Measurements from ENCODE around the gene MGAT4C.
A peak's percentile ranks its signal among the peaks of the same experiment; 100 is the strongest.

MGAT4C gene

GRCh38 chr12:85955127-85955526 lies 301.1 kb downstream of the MGAT4C start:
- no peak for ATAC-seq
- TF ChIP-seq ISL1 (CRISPR knock-in tag; IDR thresholded peaks at IDR 0.05) (no peak), ZNF70 (CRISPR knock-in tag; IDR thresholded peaks at IDR 0.05) (no peak), SNAI2 (CRISPR knock-in tag; IDR thresholded peaks at IDR 0.05) (no peak)

DNA sequence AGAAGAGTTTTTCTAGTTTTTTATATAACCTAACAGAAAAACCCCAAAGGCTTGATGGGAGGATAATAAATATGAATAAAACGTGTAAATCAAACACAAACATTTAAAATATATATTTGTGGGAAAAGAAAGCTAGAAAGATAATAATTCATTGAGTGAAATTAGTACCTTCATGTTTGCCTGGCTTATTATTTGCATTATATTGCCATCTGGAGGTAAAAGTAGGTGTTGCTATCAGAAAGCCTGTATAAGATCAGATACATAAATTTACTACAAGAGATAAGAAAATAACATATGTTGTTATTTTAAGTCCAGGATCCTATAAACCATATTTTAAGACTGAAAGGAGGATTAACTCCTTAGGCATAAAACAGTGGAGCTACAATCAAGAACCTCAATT lies 304.4 kb downstream of the MGAT4C start:
- TF ChIP-seq, protein P1, sequence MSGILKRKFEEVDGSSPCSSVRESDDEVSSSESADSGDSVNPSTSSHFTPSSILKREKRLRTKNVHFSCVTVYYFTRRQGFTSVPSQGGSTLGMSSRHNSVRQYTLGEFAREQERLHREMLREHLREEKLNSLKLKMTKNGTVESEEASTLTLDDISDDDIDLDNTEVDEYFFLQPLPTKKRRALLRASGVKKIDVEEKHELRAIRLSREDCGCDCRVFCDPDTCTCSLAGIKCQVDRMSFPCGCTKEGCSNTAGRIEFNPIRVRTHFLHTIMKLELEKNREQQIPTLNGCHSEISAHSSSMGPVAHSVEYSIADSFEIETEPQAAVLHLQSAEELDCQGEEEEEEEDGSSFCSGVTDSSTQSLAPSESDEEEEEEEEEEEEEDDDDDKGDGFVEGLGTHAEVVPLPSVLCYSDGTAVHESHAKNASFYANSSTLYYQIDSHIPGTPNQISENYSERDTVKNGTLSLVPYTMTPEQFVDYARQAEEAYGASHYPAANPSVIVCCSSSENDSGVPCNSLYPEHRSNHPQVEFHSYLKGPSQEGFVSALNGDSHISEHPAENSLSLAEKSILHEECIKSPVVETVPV (CRISPR knock-in tag; IDR thresholded peaks at IDR 0.05): no peak
- TF ChIP-seq ZNF70 (CRISPR knock-in tag; IDR thresholded peaks at IDR 0.05) (no peak), ZFP30 (CRISPR knock-in tag; IDR thresholded peaks at IDR 0.05) (no peak), ARNTL (CRISPR knock-in tag; IDR thresholded peaks at IDR 0.05; ENCODE audit: borderline replicate concordance, low read depth) (no peak), ZC3H10 (CRISPR knock-in tag; IDR thresholded peaks at IDR 0.05) (no peak), PPARA (CRISPR knock-in tag; IDR thresholded peaks at IDR 0.05; ENCODE audit: borderline replicate concordance) (no peak), BACH2 (CRISPR knock-in tag; IDR thresholded peaks at IDR 0.05; ENCODE audit: borderline replicate concordance) (no peak), TSHZ2 (CRISPR knock-in tag; IDR thresholded peaks at IDR 0.05) (no peak), TOX (CRISPR knock-in tag; IDR thresholded peaks at IDR 0.05; ENCODE audit: borderline replicate concordance) (no peak), RARB (CRISPR knock-in tag; IDR thresholded peaks at IDR 0.05) (no peak), ISL1 (CRISPR knock-in tag; IDR thresholded peaks at IDR 0.05) (no peak), CSDC2 (CRISPR knock-in tag; IDR thresholded peaks at IDR 0.05) (no peak), ZNF565 (CRISPR knock-in tag; conservative IDR thresholded peaks at IDR 0.05; ENCODE audit: low read depth) (no peak)
- TF ChIP-seq, protein P2, sequence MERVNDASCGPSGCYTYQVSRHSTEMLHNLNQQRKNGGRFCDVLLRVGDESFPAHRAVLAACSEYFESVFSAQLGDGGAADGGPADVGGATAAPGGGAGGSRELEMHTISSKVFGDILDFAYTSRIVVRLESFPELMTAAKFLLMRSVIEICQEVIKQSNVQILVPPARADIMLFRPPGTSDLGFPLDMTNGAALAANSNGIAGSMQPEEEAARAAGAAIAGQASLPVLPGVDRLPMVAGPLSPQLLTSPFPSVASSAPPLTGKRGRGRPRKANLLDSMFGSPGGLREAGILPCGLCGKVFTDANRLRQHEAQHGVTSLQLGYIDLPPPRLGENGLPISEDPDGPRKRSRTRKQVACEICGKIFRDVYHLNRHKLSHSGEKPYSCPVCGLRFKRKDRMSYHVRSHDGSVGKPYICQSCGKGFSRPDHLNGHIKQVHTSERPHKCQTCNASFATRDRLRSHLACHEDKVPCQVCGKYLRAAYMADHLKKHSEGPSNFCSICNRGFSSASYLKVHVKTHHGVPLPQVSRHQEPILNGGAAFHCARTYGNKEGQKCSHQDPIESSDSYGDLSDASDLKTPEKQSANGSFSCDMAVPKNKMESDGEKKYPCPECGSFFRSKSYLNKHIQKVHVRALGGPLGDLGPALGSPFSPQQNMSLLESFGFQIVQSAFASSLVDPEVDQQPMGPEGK (CRISPR knock-in tag; IDR thresholded peaks at IDR 0.05; ENCODE audit: borderline replicate concordance): no peak
- TF ChIP-seq, protein P3, sequence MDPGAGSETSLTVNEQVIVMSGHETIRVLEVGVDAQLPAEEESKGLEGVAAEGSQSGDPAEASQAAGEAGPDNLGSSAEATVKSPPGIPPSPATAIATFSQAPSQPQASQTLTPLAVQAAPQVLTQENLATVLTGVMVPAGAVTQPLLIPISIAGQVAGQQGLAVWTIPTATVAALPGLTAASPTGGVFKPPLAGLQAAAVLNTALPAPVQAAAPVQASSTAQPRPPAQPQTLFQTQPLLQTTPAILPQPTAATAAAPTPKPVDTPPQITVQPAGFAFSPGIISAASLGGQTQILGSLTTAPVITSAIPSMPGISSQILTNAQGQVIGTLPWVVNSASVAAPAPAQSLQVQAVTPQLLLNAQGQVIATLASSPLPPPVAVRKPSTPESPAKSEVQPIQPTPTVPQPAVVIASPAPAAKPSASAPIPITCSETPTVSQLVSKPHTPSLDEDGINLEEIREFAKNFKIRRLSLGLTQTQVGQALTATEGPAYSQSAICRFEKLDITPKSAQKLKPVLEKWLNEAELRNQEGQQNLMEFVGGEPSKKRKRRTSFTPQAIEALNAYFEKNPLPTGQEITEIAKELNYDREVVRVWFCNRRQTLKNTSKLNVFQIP (CRISPR knock-in tag; IDR thresholded peaks at IDR 0.05; ENCODE audit: borderline replicate concordance, low read depth): no peak
- ATAC-seq: peak; percentile 44; the same call in 1 of the 3 replicates

- TF ChIP-seq ZNF565 (CRISPR knock-in tag; conservative IDR thresholded peaks at IDR 0.05; ENCODE audit: low read depth) (no peak), RARB (CRISPR knock-in tag; IDR thresholded peaks at IDR 0.05) (no peak)
- no peak for ATAC-seq
These were observed 306.9 kb downstream of the MGAT4C start for GRCh38 chr12:85949253-85949652.

DNA sequence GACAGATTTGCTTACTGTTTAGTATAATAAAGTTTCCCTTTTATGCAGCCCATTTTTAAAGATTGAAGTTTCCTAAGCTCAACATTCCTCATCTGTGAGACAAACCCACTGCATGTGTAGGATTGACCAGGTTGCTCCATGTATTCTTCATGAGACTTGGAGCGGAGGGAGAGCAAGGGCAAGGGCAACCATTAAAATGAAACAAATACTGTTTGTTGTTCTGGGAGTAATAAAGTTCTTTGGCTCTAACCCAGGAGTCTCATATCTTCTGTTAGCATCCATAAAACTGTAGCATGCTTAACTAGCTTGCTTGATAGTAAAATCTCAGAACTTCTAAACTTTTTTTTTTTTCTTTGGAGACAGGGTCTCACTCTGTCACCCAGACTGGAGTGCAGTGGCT lies 307.9 kb downstream of the MGAT4C start:
- no peak for ATAC-seq
- TF ChIP-seq ZC3H10 (CRISPR knock-in tag; IDR thresholded peaks at IDR 0.05) (no peak), PPARA (CRISPR knock-in tag; IDR thresholded peaks at IDR 0.05; ENCODE audit: borderline replicate concordance) (no peak), ZNF565 (CRISPR knock-in tag; conservative IDR thresholded peaks at IDR 0.05; ENCODE audit: low read depth) (no peak), TSHZ2 (CRISPR knock-in tag; IDR thresholded peaks at IDR 0.05) (no peak), CREB5 (CRISPR knock-in tag; IDR thresholded peaks at IDR 0.05; ENCODE audit: low read depth) (no peak), GLIS3 (CRISPR knock-in tag; IDR thresholded peaks at IDR 0.05) (no peak), ZFP30 (CRISPR knock-in tag; IDR thresholded peaks at IDR 0.05) (no peak), ISL1 (CRISPR knock-in tag; IDR thresholded peaks at IDR 0.05) (no peak), OSR1 (CRISPR knock-in tag; IDR thresholded peaks at IDR 0.05) (no peak), ZFP3 (CRISPR knock-in tag; IDR thresholded peaks at IDR 0.05) (no peak), BACH2 (CRISPR knock-in tag; IDR thresholded peaks at IDR 0.05; ENCODE audit: borderline replicate concordance) (no peak), ZNF8 (CRISPR knock-in tag; IDR thresholded peaks at IDR 0.05) (no peak), SNAI2 (CRISPR knock-in tag; IDR thresholded peaks at IDR 0.05) (no peak), ESRRG (CRISPR knock-in tag; IDR thresholded peaks at IDR 0.05) (no peak)
- TF ChIP-seq, protein P3 (CRISPR knock-in tag; IDR thresholded peaks at IDR 0.05; ENCODE audit: borderline replicate concordance, low read depth): no peak
